ENCODE data around the gene BICRAL.
"Not testable (repeated sequence)": the region's sequence is repeated elsewhere in the genome, so short reads cannot be mapped to it uniquely, and the experiment has no call there.

BICRAL gene

GRCh38 chr6:42808492-42809483, 26.9 kb downstream of the BICRAL start:
- no peak overlapping the region for H3K4me2 ChIP-seq
- H3K9ac ChIP-seq = no peak overlapping the region
- no peaks in the 10 kb centered on the region for H3K36me3 ChIP-seq (ENCODE audit: insufficient read depth)
- no peak overlapping the region for H3K4me3 ChIP-seq (IDR thresholded peaks at IDR 0.05; ENCODE audit: insufficient read depth, low read depth, low read length)
- no peak overlapping the region for H3K27ac ChIP-seq
- H2AFZ ChIP-seq (ENCODE audit: low read depth) = no peak overlapping the region
- no peaks in the 10 kb centered on the region for H3K27me3 ChIP-seq (ENCODE audit: insufficient read depth, low read depth)
- no peaks in the 10 kb centered on the region for H4K20me1 ChIP-seq (ENCODE audit: insufficient read depth)
- H3K79me2 ChIP-seq (ENCODE audit: insufficient read depth, low read depth) = no peaks in the 10 kb centered on the region
- H3K4me1 ChIP-seq (ENCODE audit: low read depth, poor library complexity, severe bottlenecking) = no peaks in the 10 kb centered on the region
- TF ChIP-seq CTCF (conservative IDR thresholded peaks at IDR 0.05; ENCODE audit: low read depth, low read length) = no peak

GRCh38 chr6:42813074-42813645, 31.3 kb downstream of the BICRAL start:
- no peak overlapping the region for H2AFZ ChIP-seq (ENCODE audit: low read depth)
- no peaks in the 10 kb centered on the region for H3K4me1 ChIP-seq (ENCODE audit: low read depth, poor library complexity, severe bottlenecking)
- H3K27me3 ChIP-seq (ENCODE audit: insufficient read depth, low read depth) = no peaks in the 10 kb centered on the region
- no peak overlapping the region for H3K4me3 ChIP-seq (IDR thresholded peaks at IDR 0.05; ENCODE audit: insufficient read depth, low read depth, low read length)
- H3K4me2 ChIP-seq = no peak overlapping the region
- H3K9ac ChIP-seq = no peak overlapping the region
- TF ChIP-seq CTCF (conservative IDR thresholded peaks at IDR 0.05; ENCODE audit: low read depth, low read length) = no peak
- no peaks in the 10 kb centered on the region for H4K20me1 ChIP-seq (ENCODE audit: insufficient read depth)
- no peaks in the 10 kb centered on the region for H3K36me3 ChIP-seq (ENCODE audit: insufficient read depth)
- H3K79me2 ChIP-seq (ENCODE audit: insufficient read depth, low read depth) = no peaks in the 10 kb centered on the region
- no peak overlapping the region for H3K27ac ChIP-seq

- Histone ChIP-seq H3K36me3 (ENCODE audit: insufficient read depth) (no peaks in the 10 kb centered on the region), H3K4me3 (IDR thresholded peaks at IDR 0.05; ENCODE audit: insufficient read depth, low read depth, low read length) (no peak overlapping the region), H2AFZ (ENCODE audit: low read depth) (no peak overlapping the region), H3K4me2 (no peak overlapping the region), H3K4me1 (ENCODE audit: low read depth, poor library complexity, severe bottlenecking) (no peaks in the 10 kb centered on the region), H3K9ac (no peak overlapping the region), H3K27me3 (ENCODE audit: insufficient read depth, low read depth) (no peaks in the 10 kb centered on the region), H3K27ac (no peak overlapping the region), H3K79me2 (ENCODE audit: insufficient read depth, low read depth) (no peaks in the 10 kb centered on the region), H4K20me1 (ENCODE audit: insufficient read depth) (no peaks in the 10 kb centered on the region)
- TF ChIP-seq CTCF (conservative IDR thresholded peaks at IDR 0.05; ENCODE audit: low read depth, low read length) = no peak
Measured at GRCh38 chr6:42813906-42814444, 32.1 kb downstream of the BICRAL start.

GRCh38 chr6:42815726-42816125, 33.9 kb downstream of the BICRAL start:
- not testable (repeated sequence) for H3K36me3 ChIP-seq (ENCODE audit: insufficient read depth); H3K79me2 ChIP-seq (ENCODE audit: insufficient read depth, low read depth); H3K4me1 ChIP-seq (ENCODE audit: low read depth, poor library complexity, severe bottlenecking); H3K27me3 ChIP-seq (ENCODE audit: insufficient read depth, low read depth); H3K4me2 ChIP-seq; H3K4me3 ChIP-seq (IDR thresholded peaks at IDR 0.05; ENCODE audit: insufficient read depth, low read depth, low read length); H4K20me1 ChIP-seq (ENCODE audit: insufficient read depth); H3K27ac ChIP-seq; H2AFZ ChIP-seq (ENCODE audit: low read depth); H3K9ac ChIP-seq

All from KMS-11 (cell line).